Activated naive CD4-positive, alpha-beta T cell treated with anti-CD3 and anti-CD28 coated beads for 36 hours (primary cell): ENCODE results near the gene SV2B. TPM values are rescaled to one million over a fixed set of nuclear protein-coding genes. Genes with fewer than 3 reads are reported as not detected.

ENCODE experiments used
- CTCF ChIA-PET: fragments of 350-600 bp; sonication (Branson Sonifier 250); formaldehyde crosslinking; loops from one replicate; lab custom pipeline; 2021; ENCODE audit warnings: antibody characterized with exemption; lab: Charles Lee
- DNase-seq: peaks from one replicate; pipeline ENCODE4 v3.0.0-alpha.2; 2020
- H3K27ac Mint-ChIP-seq: one replicate; pipeline ENCODE4 v1.8.0; 2021; ENCODE audit warnings: mild to moderate bottlenecking, mixed read lengths
- H3K27me3 Mint-ChIP-seq: one replicate; pipeline ENCODE4 v1.8.0; 2021; ENCODE audit warnings: low read depth, mixed read lengths
- H3K36me3 Mint-ChIP-seq: one replicate; pipeline ENCODE4 v1.8.0; 2021; ENCODE audit warnings: low read depth, mixed read lengths
- H3K4me1 Mint-ChIP-seq: one replicate; pipeline ENCODE4 v1.8.0; 2021; ENCODE audit warnings: low read depth, mixed read lengths
- H3K4me3 Mint-ChIP-seq: one replicate; pipeline ENCODE4 v1.8.0; 2021; ENCODE audit warnings: mild to moderate bottlenecking, moderate library complexity, mixed read lengths
- H3K9me3 Mint-ChIP-seq: one replicate; pipeline ENCODE4 v1.8.0; 2021; ENCODE audit warnings: mixed read lengths
- intact Hi-C: fragments of 100-400 bp; cut with micrococcal nuclease; formaldehyde crosslinking; loops from one replicate; pipeline ENCODE4 v1.15.1; 2023
- total RNA-seq, 2 experiments: library from RNA; stranded (reverse); gene quantifications; one replicate each; pipeline ENCODE4 v1.2.3, GENCODE V29; 2021

Gene SV2B
- total RNA-seq, 2 experiments from 2014 or later, result 0.07 TPM

- Mint-ChIP-seq H3K4me1 (no peaks in the 10 kb centered on the region), H3K36me3 (no peaks in the 10 kb centered on the region), H3K9me3 (no peaks in the 10 kb centered on the region), H3K27me3 (no peaks in the 10 kb centered on the region), H3K27ac (no peak overlapping the region), H3K4me3 (no peak overlapping the region)
- no peak for DNase-seq
- CTCF ChIA-PET, result no interaction called here
- intact Hi-C loops, result no loop called here
These were observed 190.5 kb downstream of the SV2B start for GRCh38 chr15:91290553-91290952.

- no peak overlapping the region for H3K27ac Mint-ChIP-seq
- H3K27me3 Mint-ChIP-seq, result no peaks in the 10 kb centered on the region
- H3K4me3 Mint-ChIP-seq, result no peak overlapping the region
- no peaks in the 10 kb centered on the region for H3K4me1 Mint-ChIP-seq
- intact Hi-C loops, result no loop called here
- CTCF ChIA-PET, result interaction anchor here (0.8 kb wide), 1 partner anchor 20 kb away, joined by 4 read pairs; no protein-coding TSS in a partner anchor
- no peaks in the 10 kb centered on the region for H3K9me3 Mint-ChIP-seq
- DNase-seq, result peak; percentile 18
- no peaks in the 10 kb centered on the region for H3K36me3 Mint-ChIP-seq
These were observed 191.6 kb downstream of the SV2B start for GRCh38 chr15:91291673-91292072.

GRCh38 chr15:91294344-91294743, 194.3 kb downstream of the SV2B start:
- no peaks in the 10 kb centered on the region for H3K9me3 Mint-ChIP-seq
- no peak overlapping the region for H3K27ac Mint-ChIP-seq
- no peaks in the 10 kb centered on the region for H3K4me1 Mint-ChIP-seq
- H3K27me3 Mint-ChIP-seq, result no peaks in the 10 kb centered on the region
- intact Hi-C loops, result no loop called here
- no peak for DNase-seq
- no peaks in the 10 kb centered on the region for H3K36me3 Mint-ChIP-seq
- no peak overlapping the region for H3K4me3 Mint-ChIP-seq
- CTCF ChIA-PET, result interaction anchor here (1.4 kb wide), 1 partner anchor 8 kb away, joined by 3 read pairs; no protein-coding TSS in a partner anchor

- H3K4me1 Mint-ChIP-seq, result no peaks in the 10 kb centered on the region
- no peaks in the 10 kb centered on the region for H3K9me3 Mint-ChIP-seq
- no peak for DNase-seq
- no peaks in the 10 kb centered on the region for H3K36me3 Mint-ChIP-seq
- H3K27ac Mint-ChIP-seq, result no peak overlapping the region
- no peaks in the 10 kb centered on the region for H3K27me3 Mint-ChIP-seq
- no peak overlapping the region for H3K4me3 Mint-ChIP-seq
- CTCF ChIA-PET, result no interaction called here
- intact Hi-C loops, result no loop called here
These were observed 194.7 kb downstream of the SV2B start for GRCh38 chr15:91294795-91295194.

GRCh38 chr15:91298101-91298500, 198.0 kb downstream of the SV2B start:
- CTCF ChIA-PET, result interaction anchor here (1.2 to 1.6 kb wide), 3 partner anchors 17 to 780 kb away, joined by 3 to 6 read pairs (median 4); no protein-coding TSS in a partner anchor
- no peaks in the 10 kb centered on the region for H3K9me3 Mint-ChIP-seq
- no peak overlapping the region for H3K27ac Mint-ChIP-seq
- no peaks in the 10 kb centered on the region for H3K27me3 Mint-ChIP-seq
- H3K4me1 Mint-ChIP-seq, result peaks cover 7% of the 10 kb centered on the region
- H3K36me3 Mint-ChIP-seq, result no peaks in the 10 kb centered on the region
- intact Hi-C loops, result no loop called here
- no peak for DNase-seq
- H3K4me3 Mint-ChIP-seq, result no peak overlapping the region

GRCh38 chr15:91302588-91303439, 202.8 kb downstream of the SV2B start:
- peaks cover 31% of the 10 kb centered on the region for H3K4me1 Mint-ChIP-seq

GRCh38 chr15:91304210-91304609, 204.2 kb downstream of the SV2B start:
- H3K4me1 Mint-ChIP-seq, result peaks cover 41% of the 10 kb centered on the region
- no peaks in the 10 kb centered on the region for H3K27me3 Mint-ChIP-seq
- CTCF ChIA-PET, result interaction anchor here (0.6 to 4.3 kb wide), 4 partner anchors 93 to 1716 kb away, joined by 3 to 27 read pairs (median 4); no protein-coding TSS in a partner anchor

More at GRCh38 chr15:91302588-91303439, 202.8 kb downstream of the SV2B start:
- Mint-ChIP-seq H3K9me3 (no peaks in the 10 kb centered on the region), H3K27ac (no peak overlapping the region), H3K27me3 (no peaks in the 10 kb centered on the region), H3K4me3 (no peak overlapping the region), H3K36me3 (no peaks in the 10 kb centered on the region)
- CTCF ChIA-PET, result interaction anchor here (0.6 to 4.3 kb wide), 32 partner anchors 9 to 1836 kb away, joined by 3 to 27 read pairs (median 3); no protein-coding TSS in a partner anchor
- DNase-seq, result peak; percentile 29
- intact Hi-C loops, result loop anchor here (1.0 to 5.0 kb wide), 6 partner anchors 219 to 779 kb away; no protein-coding TSS in a partner anchor

GRCh38 chr15:91304786-91305185, 204.7 kb downstream of the SV2B start:
- Mint-ChIP-seq H3K9me3 (no peaks in the 10 kb centered on the region), H3K27me3 (no peaks in the 10 kb centered on the region), H3K36me3 (no peaks in the 10 kb centered on the region), H3K27ac (no peak overlapping the region), H3K4me3 (no peak overlapping the region), H3K4me1 (peaks cover 47% of the 10 kb centered on the region)
- CTCF ChIA-PET, result interaction anchor here (0.6 to 1.2 kb wide), 4 partner anchors 92 to 225 kb away, joined by 3 to 4 read pairs (median 3); no protein-coding TSS in a partner anchor
- DNase-seq, result no peak
- intact Hi-C loops, result loop anchor here (5.0 kb wide), 1 partner anchor 638 kb away; no protein-coding TSS in a partner anchor

More at GRCh38 chr15:91304210-91304609, 204.2 kb downstream of the SV2B start:
- intact Hi-C loops, result loop anchor here (5.0 kb wide), 1 partner anchor 638 kb away; no protein-coding TSS in a partner anchor
- Mint-ChIP-seq H3K4me3 (no peak overlapping the region), H3K27ac (no peak overlapping the region), H3K9me3 (no peaks in the 10 kb centered on the region), H3K36me3 (no peaks in the 10 kb centered on the region)
- no peak for DNase-seq

- H3K27me3 Mint-ChIP-seq, result no peaks in the 10 kb centered on the region
- no peaks in the 10 kb centered on the region for H3K36me3 Mint-ChIP-seq
- H3K9me3 Mint-ChIP-seq, result no peaks in the 10 kb centered on the region
- no peak for DNase-seq
- CTCF ChIA-PET, result no interaction called here
- peaks cover 57% of the 10 kb centered on the region for H3K4me1 Mint-ChIP-seq
- no peak overlapping the region for H3K4me3 Mint-ChIP-seq
- intact Hi-C loops, result no loop called here
- H3K27ac Mint-ChIP-seq, result no peak overlapping the region
These were observed 206.1 kb downstream of the SV2B start for GRCh38 chr15:91306144-91306543.

- Mint-ChIP-seq H3K36me3 (no peaks in the 10 kb centered on the region), H3K4me1 (peaks cover 66% of the 10 kb centered on the region), H3K4me3 (no peak overlapping the region), H3K9me3 (no peaks in the 10 kb centered on the region), H3K27ac (no peak overlapping the region), H3K27me3 (no peaks in the 10 kb centered on the region)
- no peak for DNase-seq
- intact Hi-C loops, result no loop called here
- CTCF ChIA-PET, result interaction anchor here (0.8 to 2.0 kb wide), 2 partner anchors 399 to 467 kb away, joined by 3 to 6 read pairs; no protein-coding TSS in a partner anchor
These were observed 207.5 kb downstream of the SV2B start for GRCh38 chr15:91307601-91308000.

GRCh38 chr15:91308199-91308598, 208.1 kb downstream of the SV2B start:
- CTCF ChIA-PET, result interaction anchor here (0.8 to 2.0 kb wide), 2 partner anchors 398 to 466 kb away, joined by 3 to 6 read pairs; no protein-coding TSS in a partner anchor
- intact Hi-C loops, result no loop called here

GRCh38 chr15:91308855-91309254, 208.8 kb downstream of the SV2B start:
- no peaks in the 10 kb centered on the region for H3K27me3 Mint-ChIP-seq
- intact Hi-C loops, result no loop called here
- H3K4me1 Mint-ChIP-seq, result peaks cover 59% of the 10 kb centered on the region
- CTCF ChIA-PET, result interaction anchor here (1.2 to 2.0 kb wide), 2 partner anchors 10 to 397 kb away, joined by 3 to 6 read pairs; no protein-coding TSS in a partner anchor
- H3K9me3 Mint-ChIP-seq, result no peaks in the 10 kb centered on the region
- H3K4me3 Mint-ChIP-seq, result no peak overlapping the region
- DNase-seq, result peak; percentile 61
- H3K27ac Mint-ChIP-seq, result no peak overlapping the region
- H3K36me3 Mint-ChIP-seq, result no peaks in the 10 kb centered on the region

More at GRCh38 chr15:91308199-91308598, 208.1 kb downstream of the SV2B start:
- Mint-ChIP-seq H3K36me3 (no peaks in the 10 kb centered on the region), H3K4me3 (no peak overlapping the region), H3K4me1 (peaks cover 64% of the 10 kb centered on the region), H3K27me3 (no peaks in the 10 kb centered on the region), H3K9me3 (no peaks in the 10 kb centered on the region), H3K27ac (no peak overlapping the region)
- DNase-seq, result no peak
